GM21390 (cell line): Measurements from ENCODE around the gene MAGEB4.

ENCODE experiments used
- ATAC-seq: cut with Tn5 transposase; IDR thresholded peaks from one replicate; pipeline ENCODE4 v1.9.1; 2021; ENCODE audit not compliant: unreplicated experiment

Gene MAGEB4

DNA sequence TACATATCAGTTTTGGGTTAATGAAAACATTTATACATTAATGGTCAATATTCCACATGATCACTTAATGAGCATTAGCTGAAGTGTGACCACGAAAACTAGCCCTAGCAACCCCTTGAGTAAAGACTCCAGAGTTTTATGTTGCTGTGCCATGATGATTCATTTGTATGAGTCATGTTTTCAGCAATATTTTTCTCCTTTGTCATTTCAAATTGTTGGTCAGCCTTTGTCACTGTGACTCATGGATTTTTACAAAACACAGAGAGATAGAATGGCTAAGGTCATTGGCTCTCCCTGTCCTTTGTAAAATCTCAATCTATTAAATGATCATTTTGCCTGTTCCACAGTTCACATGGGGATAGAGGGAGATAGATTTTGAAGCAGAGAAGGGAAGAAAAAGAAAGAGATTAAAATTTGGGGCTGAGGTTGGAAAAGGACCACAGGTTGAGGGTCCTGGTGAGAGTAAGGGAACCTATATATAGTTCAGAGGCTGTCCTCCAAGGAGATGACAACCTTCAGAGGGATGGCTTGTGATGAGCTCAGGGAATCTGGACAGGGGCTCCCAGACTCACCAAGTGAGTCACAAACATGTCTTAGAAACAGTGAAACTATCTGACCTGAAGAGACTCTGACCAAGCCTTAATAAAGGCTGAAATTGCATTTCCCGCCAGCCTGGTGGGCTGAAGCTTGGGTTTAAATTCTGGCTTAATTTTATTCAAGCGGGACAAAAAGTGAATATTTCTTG, 41.8 kb downstream of the MAGEB4 start:
- no peak for ATAC-seq
